ENCODE results near the gene MYL7. TPM values are rescaled to one million over a fixed set of nuclear protein-coding genes. Genes with fewer than 3 reads are reported as not detected.

Gene MYL7
- total RNA-seq, 1 donor from 2014 or later, result not detected

- H3K4me3 ChIP-seq (ENCODE audit: low read depth, low read length), result no peak overlapping the region
- no peak for FAIRE-seq
- TF ChIP-seq CTCF (IDR thresholded peaks at IDR 0.05; ENCODE audit: insufficient read depth, low read length, severe bottlenecking), result no peak
- no peak for DNase-seq (ENCODE audit: low read depth)
- H3K36me3 ChIP-seq (ENCODE audit: control insufficient read depth, insufficient read depth, low read length), result no peaks in the 10 kb centered on the region
- H3K27me3 ChIP-seq (ENCODE audit: control insufficient read depth, insufficient read depth, low read length), result no peaks in the 10 kb centered on the region
Measured at GRCh38 chr7:44093102-44093641, 48.0 kb downstream of the MYL7 start.

Other genes with a start within 250 kb of the MYL7 start
- gene URGCP, start 234.7 kb downstream of the MYL7 start, total RNA-seq, result 31.1 and 31.3 TPM in 2 replicates
- gene UBE2D4, start 214.9 kb downstream of the MYL7 start, total RNA-seq, result 3.7 and 3.9 TPM in 2 replicates
- gene SPDYE1, start 143.4 kb downstream of the MYL7 start, total RNA-seq, result not detected in 2 replicates
- 87.9 and 110 TPM in 2 replicates for gene DBNL, start 96.6 kb downstream of the MYL7 start, total RNA-seq
- gene PGAM2, start 75.8 kb downstream of the MYL7 start, total RNA-seq, result 0.53 and 0.90 TPM in 2 replicates
- gene POLM, start 58.8 kb downstream of the MYL7 start, total RNA-seq, result 6.3 and 7.7 TPM in 2 replicates
- 0.26 TPM in 2 replicates for gene AEBP1, start 37.0 kb downstream of the MYL7 start, total RNA-seq
- gene POLD2, start 17.8 kb downstream of the MYL7 start, total RNA-seq, result 103 and 122 TPM in 2 replicates
- 0.13 and 0.53 TPM in 2 replicates for gene GCK, start 48.1 kb upstream of the MYL7 start, total RNA-seq
- 74.5 and 109 TPM in 2 replicates for gene YKT6, start 59.6 kb upstream of the MYL7 start, total RNA-seq
- 0.13 TPM in 1 of 2 replicates, not detected in the other for gene CAMK2B, start 184.3 kb upstream of the MYL7 start, total RNA-seq